ENCODE results near the gene HTR2C.

GRCh38 chrX:114715096-114715495, 131.2 kb downstream of the HTR2C start:
- TF ChIP-seq ZZZ3 (CRISPR knock-in tag; IDR thresholded peaks at IDR 0.05; ENCODE audit: borderline replicate concordance): no peak
- no peak for TF ChIP-seq TP53 (CRISPR knock-in tag; conservative IDR thresholded peaks at IDR 0.05)
- no peak for TF ChIP-seq JUN (CRISPR knock-in tag; IDR thresholded peaks at IDR 0.05)
- TF ChIP-seq ZNF18 (CRISPR knock-in tag; IDR thresholded peaks at IDR 0.05; ENCODE audit: insufficient replicate concordance): no peak
- no peak for TF ChIP-seq CTCF (CRISPR knock-in tag; IDR thresholded peaks at IDR 0.05)
- TF ChIP-seq ZMAT3 (CRISPR knock-in tag; conservative IDR thresholded peaks at IDR 0.05): no peak
- no peak for TF ChIP-seq NR3C1 (CRISPR knock-in tag; IDR thresholded peaks at IDR 0.05)
- no peak for TF ChIP-seq ZNF740 (CRISPR knock-in tag; IDR thresholded peaks at IDR 0.05)
- no peak for TF ChIP-seq BRF2 (CRISPR knock-in tag; IDR thresholded peaks at IDR 0.05)
- TF ChIP-seq ZNF414 (CRISPR knock-in tag; IDR thresholded peaks at IDR 0.05): no peak
- no peak for TF ChIP-seq FIP1L1 (IDR thresholded peaks at IDR 0.05; ENCODE audit: borderline replicate concordance, insufficient read depth, low read depth, low read length)
- no peak for TF ChIP-seq YY1 (IDR thresholded peaks at IDR 0.05; ENCODE audit: insufficient read depth, insufficient replicate concordance, low read depth, low read length)
- TF ChIP-seq SP2 (CRISPR knock-in tag; IDR thresholded peaks at IDR 0.05): no peak
- TF ChIP-seq ZNF646 (CRISPR knock-in tag; IDR thresholded peaks at IDR 0.05): no peak

Data from HepG2 (cell line).